Breast epithelium (tissue), 3 donors: ENCODE measurements around the gene TPRG1.

Experiments used
- POLR2A ChIP-seq: fragments of 450-650 bp; IDR thresholded peaks from one replicate; pipeline ENCODE4 v1.6.1; 2016; ENCODE audit warnings: antibody characterized with exemption, mild to moderate bottlenecking, moderate library complexity
- POLR2AphosphoS5 ChIP-seq, 3 donors: sonication (generic); formaldehyde crosslinking; IDR thresholded peaks; one replicate each; pipeline ENCODE4 v1.6.1; 2017; ENCODE audit warnings: antibody characterized with exemption in 3 of 3
- TF ChIP-seq, protein P1 (sequence below), 3 donors: fragments of 450-650 bp; IDR thresholded peaks; one replicate each; pipeline ENCODE4 v1.5.1; 2016 to 2017; ENCODE audit warnings: antibody characterized with exemption in 3 of 3, mild to moderate bottlenecking in 3 of 3, moderate library complexity in 3 of 3

GRCh38 chr3:189236352-189236751 lies 64.6 kb downstream of the TPRG1 start:
- TF ChIP-seq, protein P1, sequence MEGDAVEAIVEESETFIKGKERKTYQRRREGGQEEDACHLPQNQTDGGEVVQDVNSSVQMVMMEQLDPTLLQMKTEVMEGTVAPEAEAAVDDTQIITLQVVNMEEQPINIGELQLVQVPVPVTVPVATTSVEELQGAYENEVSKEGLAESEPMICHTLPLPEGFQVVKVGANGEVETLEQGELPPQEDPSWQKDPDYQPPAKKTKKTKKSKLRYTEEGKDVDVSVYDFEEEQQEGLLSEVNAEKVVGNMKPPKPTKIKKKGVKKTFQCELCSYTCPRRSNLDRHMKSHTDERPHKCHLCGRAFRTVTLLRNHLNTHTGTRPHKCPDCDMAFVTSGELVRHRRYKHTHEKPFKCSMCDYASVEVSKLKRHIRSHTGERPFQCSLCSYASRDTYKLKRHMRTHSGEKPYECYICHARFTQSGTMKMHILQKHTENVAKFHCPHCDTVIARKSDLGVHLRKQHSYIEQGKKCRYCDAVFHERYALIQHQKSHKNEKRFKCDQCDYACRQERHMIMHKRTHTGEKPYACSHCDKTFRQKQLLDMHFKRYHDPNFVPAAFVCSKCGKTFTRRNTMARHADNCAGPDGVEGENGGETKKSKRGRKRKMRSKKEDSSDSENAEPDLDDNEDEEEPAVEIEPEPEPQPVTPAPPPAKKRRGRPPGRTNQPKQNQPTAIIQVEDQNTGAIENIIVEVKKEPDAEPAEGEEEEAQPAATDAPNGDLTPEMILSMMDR (IDR thresholded peaks at IDR 0.05), result no peak
- no peak for TF ChIP-seq POLR2A
- no peak for TF ChIP-seq POLR2AphosphoS5 (IDR thresholded peaks at IDR 0.05)
